IMR-90 (cell line): ENCODE data around the gene SETX. TPM values are rescaled to one million over a fixed set of nuclear protein-coding genes. Genes with fewer than 3 reads are reported as not detected.

ENCODE experiments used
- ATAC-seq: fragments of 200-7000 bp; cut with Tn5 transposase; 2 replicates; pipeline ENCODE4 v1.9.1; 2020; ENCODE audit warnings: low read depth, mild to moderate bottlenecking, moderate library complexity
- BruUV-seq: library from RNA; stranded (reverse); fragments of 400-500 nt; replicated peaks from 2 replicates; lab custom pipeline; 2021; lab: Mats Ljungman, UMichigan
- CTCF ChIA-PET: fragments of 300-600 bp; formaldehyde crosslinking; extraction: SDS; loops from one replicate; lab custom pipeline; 2021; ENCODE audit warnings: antibody characterized with exemption; lab: Yijun Ruan, JAX
- POLR2A ChIA-PET: fragments of 300-600 bp; sonication (Branson Sonifier 250); formaldehyde crosslinking; loops from one replicate; lab custom pipeline; 2022; ENCODE audit warnings: antibody characterized with exemption; ENCODE audit not compliant: unreplicated experiment; lab: Charles Lee
- DNase-seq: peaks from one replicate; pipeline ENCODE4 v3.0.0; 2013
- H2AFZ ChIP-seq: replicated peaks from 2 replicates; pipeline ENCODE3; 2013; ENCODE audit warnings: low read length, mild to moderate bottlenecking; ENCODE audit not compliant: poor library complexity
- H2AK5ac ChIP-seq: 2 replicates; pipeline ENCODE4 v1.6.1; 2013; ENCODE audit warnings: low read depth, low read length, inconsistent platforms
- H2AK9ac ChIP-seq: replicated peaks from 2 replicates; pipeline ENCODE3; 2013; ENCODE audit warnings: mild to moderate bottlenecking, low read depth, low read length, moderate library complexity; ENCODE audit not compliant: poor library complexity
- H2BK120ac ChIP-seq: 2 replicates; pipeline ENCODE4 v1.6.1; 2013; ENCODE audit warnings: low read depth, low read length, inconsistent platforms
- H2BK15ac ChIP-seq: 3 replicates; pipeline ENCODE4 v1.6.1; 2013; ENCODE audit warnings: low read depth, low read length, inconsistent platforms
- H2BK20ac ChIP-seq: 2 replicates; pipeline ENCODE4 v1.6.1; 2013; ENCODE audit warnings: low read depth, mild to moderate bottlenecking, inconsistent platforms, low read length, moderate library complexity
- H2BK5ac ChIP-seq: 2 replicates; pipeline ENCODE4 v1.6.1; 2013; ENCODE audit warnings: mild to moderate bottlenecking, low read depth, low read length, inconsistent platforms; ENCODE audit not compliant: poor library complexity, severe bottlenecking
- H3K14ac ChIP-seq: replicated peaks from 2 replicates; pipeline ENCODE4 v1.6.1; 2013; ENCODE audit warnings: low read depth, low read length, inconsistent platforms
- H3K18ac ChIP-seq: 2 replicates; pipeline ENCODE4 v1.6.1; 2013; ENCODE audit warnings: low read depth, low read length, control low read depth
- H3K23ac ChIP-seq: 2 replicates; pipeline ENCODE4 v1.6.1; 2013; ENCODE audit warnings: low read depth, low read length, inconsistent platforms
- H3K27ac ChIP-seq: 2 replicates; pipeline ENCODE4 v1.5.1; 2013; ENCODE audit warnings: mild to moderate bottlenecking, control low read depth, low read length; ENCODE audit not compliant: insufficient read depth
- H3K27me3 ChIP-seq: 2 replicates; pipeline ENCODE4 v1.6.1; 2013; ENCODE audit warnings: low read length; ENCODE audit not compliant: control insufficient read depth, insufficient read depth
- H3K36me3 ChIP-seq: 2 replicates; pipeline ENCODE4 v1.6.1; 2013; ENCODE audit warnings: low read length, mixed read lengths; ENCODE audit not compliant: control insufficient read depth, insufficient read depth
- H3K4ac ChIP-seq: 2 replicates; pipeline ENCODE4 v1.6.1; 2013; ENCODE audit warnings: low read depth, low read length, inconsistent platforms
- H3K4me1 ChIP-seq: 2 replicates; pipeline ENCODE4 v1.6.1; 2013; ENCODE audit warnings: low read length, mixed read lengths; ENCODE audit not compliant: control insufficient read depth, insufficient read depth
- H3K4me2 ChIP-seq: 2 replicates; pipeline ENCODE4 v1.6.1; 2013; ENCODE audit warnings: low read depth, mild to moderate bottlenecking, control low read depth, low read length, moderate library complexity
- H3K4me3 ChIP-seq: 2 replicates; pipeline ENCODE4 v1.5.1; 2013; ENCODE audit warnings: low read depth, mild to moderate bottlenecking, control low read depth, low read length, moderate library complexity; ENCODE audit not compliant: insufficient read depth
- H3K56ac ChIP-seq: 2 replicates; pipeline ENCODE4 v1.6.1; 2013; ENCODE audit warnings: low read length, inconsistent platforms; ENCODE audit not compliant: insufficient read depth; ENCODE audit errors: extremely low read depth
- H3K79me1 ChIP-seq, 2 experiments: 2 replicates each; pipeline ENCODE4 v1.6.1; 2013; ENCODE audit warnings: low read length in 2 of 2, inconsistent platforms in 1 of 2, low read depth in 1 of 2
- H3K9ac ChIP-seq: 2 replicates; pipeline ENCODE4 v1.6.1; 2013; ENCODE audit warnings: low read depth, low read length, control low read depth
- H3K9me1 ChIP-seq: 2 replicates; pipeline ENCODE4 v1.6.1; 2013; ENCODE audit warnings: low read length, inconsistent platforms; ENCODE audit not compliant: insufficient read depth
- H3K9me3 ChIP-seq: 2 replicates; pipeline ENCODE4 v1.6.1; 2013; ENCODE audit warnings: low read length; ENCODE audit not compliant: control insufficient read depth, insufficient read depth
- H4K20me1 ChIP-seq: 2 replicates; pipeline ENCODE4 v1.6.1; 2013; ENCODE audit warnings: low read length, inconsistent platforms; ENCODE audit not compliant: insufficient read depth
- H4K5ac ChIP-seq: 2 replicates; pipeline ENCODE4 v1.6.1; 2013; ENCODE audit warnings: mild to moderate bottlenecking, low read depth, low read length, control low read depth
- H4K8ac ChIP-seq, 2 experiments: 2 replicates each; pipeline ENCODE4 v1.6.1; 2013; ENCODE audit warnings: low read depth in 2 of 2, low read length in 2 of 2, control low read depth in 1 of 2, inconsistent platforms in 1 of 2
- H4K91ac ChIP-seq: 2 replicates; pipeline ENCODE4 v1.6.1; 2013; ENCODE audit warnings: low read depth, low read length, inconsistent platforms; ENCODE audit not compliant: insufficient read depth
- CEBPB ChIP-seq: IDR thresholded peaks from 2 replicates; pipeline ENCODE4 v1.6.1; 2012; ENCODE audit warnings: low read depth, low read length, improper control_type of control experiment
- FOS ChIP-seq: fragments of 150-350 bp; IDR thresholded peaks from 2 replicates; pipeline ENCODE4 v1.6.1; 2016; ENCODE audit warnings: low read depth, low read length
- WGBS, 2 experiments: methylation state at CpG; one replicate each; pipeline versions ENCODE4 v1.1.5 to v1.1.7; 2013; ENCODE audit warnings: missing lambda C conversion rate in 2 of 2; ENCODE audit not compliant: insufficient read length in 1 of 2; ENCODE audit errors: extremely low coverage in 2 of 2; 5-methylcytosine and 5-hydroxymethylcytosine counted together
- dilution Hi-C: fragments of 300-500 bp; cut with HindIII; formaldehyde crosslinking; loops from one replicate; pipeline ENCODE4 v1.14.3; 2018; ENCODE audit warnings: low sequenced_read_pairs; ENCODE audit not compliant: unreplicated experiment
- in situ Hi-C: fragments of 300-500 bp; cut with MboI; formaldehyde crosslinking; loops from 3 replicates; pipeline ENCODE4 v1.14.3; 2019; ENCODE audit warnings: low sequenced_read_pairs, inconsistent platforms, mixed read lengths
- intact Hi-C: fragments of 100-400 bp; cut with micrococcal nuclease; formaldehyde crosslinking; loops from 2 replicates; pipeline ENCODE4 v1.10.0; 2022
- polyA plus RNA-seq, 3 experiments: library from polyadenylated mRNA; depleted of rRNA; stranded (reverse); fragments of >200 nt; gene quantifications; 2 replicates each; pipeline ENCODE4 v1.2.3, GENCODE V29; 2012; ENCODE audit warnings: low replicate concordance in 1 of 3
- total RNA-seq: library from RNA; depleted of rRNA; stranded (reverse); fragments of >200 nt; gene quantifications from 2 replicates; pipeline ENCODE4 v1.2.3, GENCODE V29; 2012

Gene SETX
- total and polyA plus RNA-seq, 2 of the 4 experiments (the other 2 are of a cell fraction), result 13.1 to 55.0 TPM

DNA sequence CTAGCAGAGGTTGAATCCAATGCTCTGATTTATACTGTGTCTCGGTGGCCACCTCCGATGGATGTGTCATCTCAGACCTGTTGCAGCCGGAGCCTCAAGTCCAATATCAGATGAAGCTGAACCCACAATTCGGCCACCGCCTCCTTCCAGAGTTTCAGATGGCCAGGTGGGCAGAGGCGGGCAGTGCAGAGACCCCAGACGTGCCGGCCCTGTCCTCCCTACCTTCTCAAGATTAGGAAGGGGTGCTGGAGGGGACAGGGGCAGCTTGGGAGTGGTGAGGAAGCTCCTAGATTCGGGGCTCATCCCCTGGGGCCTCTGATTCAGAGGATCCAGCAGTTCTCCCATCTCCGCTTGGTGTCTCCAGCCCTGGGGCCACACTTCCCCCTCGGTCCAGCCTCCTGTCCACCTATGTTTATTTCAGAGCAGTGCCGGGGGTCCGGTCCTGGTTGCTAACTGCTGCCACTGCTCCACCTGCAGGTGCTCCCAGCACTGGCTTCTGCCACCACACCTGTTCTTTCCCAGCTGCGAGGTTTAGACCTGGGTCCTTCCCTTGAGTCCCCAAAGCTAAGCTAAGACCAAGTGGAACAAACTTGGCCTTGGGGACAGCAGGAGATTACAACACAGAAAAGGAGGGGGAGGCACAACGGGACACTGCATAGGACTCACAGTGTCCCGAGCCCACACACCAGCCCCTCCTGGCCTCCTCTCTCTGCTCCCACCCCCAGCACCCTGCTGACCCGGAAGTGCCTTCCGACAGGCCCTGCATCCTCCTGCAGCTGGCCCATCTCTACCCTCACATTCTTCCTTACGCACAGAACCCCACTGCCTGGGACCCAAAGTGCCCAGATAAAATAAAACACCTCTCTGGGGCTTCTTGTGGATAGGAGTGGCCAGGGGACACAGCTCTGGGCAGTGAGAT is 111.4 kb downstream of the SETX start:
- no peak overlapping the region for H3K4me3 ChIP-seq
- peak; percentile 13 for DNase-seq
- dilution Hi-C loops, result no loop called here
- H2BK5ac ChIP-seq, result no peak overlapping the region
- H3K9me1 ChIP-seq, result no peaks in the 10 kb centered on the region
- no peak overlapping the region for H3K27ac ChIP-seq
- no TSS peak for BruUV-seq
- in situ Hi-C loops, result no loop called here
- no peak overlapping the region for H3K4ac ChIP-seq
- intact Hi-C loops, result no loop called here
- peak overlapping the region; percentile 19 for H2AK9ac ChIP-seq
- whole genome bisulfite sequencing, 2 experiments, result 89% methylated on average over 4 of the region's 19 CpGs; no CpG with 5 or more reads in 1 of the 2 experiments
- no peak overlapping the region for H4K5ac ChIP-seq
- TF ChIP-seq FOS, result no peak
- no peak for TF ChIP-seq CEBPB
- H4K91ac ChIP-seq, result no peak overlapping the region
- no peak overlapping the region for H3K9ac ChIP-seq
- H4K8ac ChIP-seq, result no peak overlapping the region
- no peak overlapping the region for H3K56ac ChIP-seq
- no peaks in the 10 kb centered on the region for H3K79me1 ChIP-seq
- peaks cover 64% of the 10 kb centered on the region for H3K27me3 ChIP-seq
- peaks cover 6% of the 10 kb centered on the region; the same call in 1 of the 2 replicates for H4K20me1 ChIP-seq
- ATAC-seq, result no peak
- H3K36me3 ChIP-seq, result no peaks in the 10 kb centered on the region
- CTCF ChIA-PET, result interaction anchor here (1.0 kb wide), 1 partner anchor 16 kb away, joined by 3 read pairs; no protein-coding TSS in a partner anchor
- H3K9me3 ChIP-seq, result no peaks in the 10 kb centered on the region
- H2AK5ac ChIP-seq, result no peak overlapping the region
- no peak overlapping the region for H3K18ac ChIP-seq
- no peak overlapping the region for H2BK120ac ChIP-seq
- no peak overlapping the region for H2AFZ ChIP-seq
- no peak overlapping the region for H2BK15ac ChIP-seq
- no peak overlapping the region for H3K4me2 ChIP-seq
- no peak overlapping the region for H3K14ac ChIP-seq
- POLR2A ChIA-PET, result no interaction called here
- H2BK20ac ChIP-seq, result no peak overlapping the region
- H3K4me1 ChIP-seq, result peaks cover 5% of the 10 kb centered on the region
- no peak overlapping the region for H3K23ac ChIP-seq
